Uterus (tissue), 4 donors: ENCODE data around the gene UBQLNL. TPM values are rescaled to one million over a fixed set of nuclear protein-coding genes. Genes with fewer than 3 reads are reported as not detected.

Experiments used
- DNase-seq, 2 donors: peaks; one replicate each; pipeline ENCODE4 v3.0.0-alpha.2; 2019 to 2020
- H3K27ac ChIP-seq, 2 donors: fragments of 200-600 bp; sonication (generic); 1 replicate in 1 of 2; 2 replicates in 1 of 2; pipeline ENCODE4 v1.5.1; 2016 to 2018
- H3K27me3 ChIP-seq, 2 donors: fragments of 200-600 bp; sonication (generic); one replicate each; pipeline ENCODE4 v1.5.1; 2018 to 2019; ENCODE audit warnings: control low read depth in 1 of 2
- H3K36me3 ChIP-seq, 2 donors: fragments of 200-600 bp; sonication (generic); one replicate each; pipeline ENCODE4 v1.5.1; 2019; ENCODE audit warnings: control low read depth in 1 of 2
- H3K4me1 ChIP-seq, 2 donors: fragments of 200-600 bp; sonication (generic); one replicate each; pipeline ENCODE4 v1.5.1; 2018 to 2019; ENCODE audit warnings: control low read depth in 1 of 2
- H3K4me3 ChIP-seq, 2 donors: fragments of 200-600 bp; sonication (generic); 1 replicate in 1 of 2; 2 replicates in 1 of 2; pipeline ENCODE4 v1.5.1; 2018 to 2019; ENCODE audit warnings: mild to moderate bottlenecking in 1 of 2
- H3K9me3 ChIP-seq, 2 donors: fragments of 200-600 bp; sonication (generic); one replicate each; pipeline ENCODE4 v1.5.1; 2019; ENCODE audit warnings: control low read depth in 1 of 2
- POLR2A ChIP-seq, 2 donors: fragments of 450-650 bp; IDR thresholded peaks; one replicate each; pipeline ENCODE4 v1.6.1; 2016; ENCODE audit warnings: antibody characterized with exemption in 2 of 2, mild to moderate bottlenecking in 1 of 2, moderate library complexity in 1 of 2
- intact Hi-C: fragments of 100-400 bp; cut with DNase I; formaldehyde crosslinking; loops from one replicate; pipeline ENCODE4 v1.15.1; 2023; ENCODE audit warnings: low total_unique reads
- total RNA-seq, 4 donors: library from RNA; depleted of rRNA in 3 of 4; stranded (reverse); fragments of >200 nt in 3 of 4; gene quantifications; one replicate each; pipeline versions ENCODE4 v1.1.0 to v1.2.4, GENCODE V29; 2014 to 2023
- TF ChIP-seq, protein P1 (sequence below), 4 experiments: fragments of 200-600 bp in 2 of 4; fragments of 450-650 bp in 2 of 4; sonication (generic) in 2 of 4; IDR thresholded peaks; one replicate each; pipeline ENCODE4 v1.5.1; 2016 to 2019; ENCODE audit warnings: antibody characterized with exemption in 4 of 4, mild to moderate bottlenecking in 2 of 4, moderate library complexity in 1 of 4
- donor health status: DM: yes; HTN: yes; CAD: no.

Gene UBQLNL
- total RNA-seq, 4 donors from 2014 or later: 1.0 to 10.8 (median 4.7) TPM

DNA sequence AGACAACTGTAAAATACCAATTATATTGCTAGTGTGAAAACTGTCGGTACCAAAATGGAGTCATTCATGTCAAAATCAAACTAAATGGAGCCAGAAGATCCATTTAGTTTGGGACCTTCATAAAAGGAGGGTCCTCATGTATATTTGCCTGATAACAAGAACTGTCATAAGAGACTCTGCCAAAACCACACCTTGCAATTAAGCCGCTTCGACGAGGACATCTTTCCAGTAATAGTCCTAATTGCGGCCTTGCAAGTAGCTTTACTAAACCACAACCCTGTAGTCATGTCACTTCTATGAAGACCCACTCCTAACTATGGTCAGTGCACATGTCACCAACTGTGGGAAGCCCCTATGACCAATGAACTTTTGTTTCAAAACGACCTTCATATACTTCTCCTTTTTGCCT lies 16.1 kb downstream of the UBQLNL start:
- no peaks in the 10 kb centered on the region for H3K27me3 ChIP-seq
- H3K4me3 ChIP-seq: no peak overlapping the region
- TF ChIP-seq, protein P1, sequence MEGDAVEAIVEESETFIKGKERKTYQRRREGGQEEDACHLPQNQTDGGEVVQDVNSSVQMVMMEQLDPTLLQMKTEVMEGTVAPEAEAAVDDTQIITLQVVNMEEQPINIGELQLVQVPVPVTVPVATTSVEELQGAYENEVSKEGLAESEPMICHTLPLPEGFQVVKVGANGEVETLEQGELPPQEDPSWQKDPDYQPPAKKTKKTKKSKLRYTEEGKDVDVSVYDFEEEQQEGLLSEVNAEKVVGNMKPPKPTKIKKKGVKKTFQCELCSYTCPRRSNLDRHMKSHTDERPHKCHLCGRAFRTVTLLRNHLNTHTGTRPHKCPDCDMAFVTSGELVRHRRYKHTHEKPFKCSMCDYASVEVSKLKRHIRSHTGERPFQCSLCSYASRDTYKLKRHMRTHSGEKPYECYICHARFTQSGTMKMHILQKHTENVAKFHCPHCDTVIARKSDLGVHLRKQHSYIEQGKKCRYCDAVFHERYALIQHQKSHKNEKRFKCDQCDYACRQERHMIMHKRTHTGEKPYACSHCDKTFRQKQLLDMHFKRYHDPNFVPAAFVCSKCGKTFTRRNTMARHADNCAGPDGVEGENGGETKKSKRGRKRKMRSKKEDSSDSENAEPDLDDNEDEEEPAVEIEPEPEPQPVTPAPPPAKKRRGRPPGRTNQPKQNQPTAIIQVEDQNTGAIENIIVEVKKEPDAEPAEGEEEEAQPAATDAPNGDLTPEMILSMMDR (IDR thresholded peaks at IDR 0.05): no peak
- TF ChIP-seq POLR2A (IDR thresholded peaks at IDR 0.05): no peak
- H3K4me1 ChIP-seq: no peaks in the 10 kb centered on the region
- no peaks in the 10 kb centered on the region for H3K9me3 ChIP-seq
- intact Hi-C loops: no loop called here
- H3K36me3 ChIP-seq: no peaks in the 10 kb centered on the region
- no peak for DNase-seq
- no peak overlapping the region for H3K27ac ChIP-seq

DNA sequence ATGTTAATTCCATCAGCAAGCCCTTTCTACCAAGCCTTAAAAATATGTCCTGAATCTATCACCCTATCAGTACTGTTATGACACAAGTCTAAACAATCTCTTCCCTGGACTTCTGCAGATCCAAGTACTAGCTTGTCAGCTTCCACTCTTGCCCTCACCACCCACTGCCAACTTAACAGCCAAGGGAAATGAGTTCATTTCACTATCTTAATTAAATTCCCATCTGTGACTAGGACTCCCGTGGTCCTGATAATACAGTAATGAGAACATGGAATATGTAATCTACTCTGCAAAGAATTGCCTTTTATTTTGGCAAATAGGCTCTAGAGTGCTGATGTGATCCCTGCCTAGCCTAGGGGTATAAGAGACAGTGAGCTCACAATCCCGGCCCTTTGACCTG lies 16.8 kb downstream of the UBQLNL start:
- TF ChIP-seq POLR2A (IDR thresholded peaks at IDR 0.05): no peak
- TF ChIP-seq, protein P1 (IDR thresholded peaks at IDR 0.05): no peak
- no peak overlapping the region for H3K4me3 ChIP-seq
- DNase-seq: no peak
- no peak overlapping the region for H3K27ac ChIP-seq
- H3K9me3 ChIP-seq: no peaks in the 10 kb centered on the region
- no peaks in the 10 kb centered on the region for H3K36me3 ChIP-seq
- H3K27me3 ChIP-seq: no peaks in the 10 kb centered on the region
- H3K4me1 ChIP-seq: no peaks in the 10 kb centered on the region
- intact Hi-C loops: no loop called here

DNA sequence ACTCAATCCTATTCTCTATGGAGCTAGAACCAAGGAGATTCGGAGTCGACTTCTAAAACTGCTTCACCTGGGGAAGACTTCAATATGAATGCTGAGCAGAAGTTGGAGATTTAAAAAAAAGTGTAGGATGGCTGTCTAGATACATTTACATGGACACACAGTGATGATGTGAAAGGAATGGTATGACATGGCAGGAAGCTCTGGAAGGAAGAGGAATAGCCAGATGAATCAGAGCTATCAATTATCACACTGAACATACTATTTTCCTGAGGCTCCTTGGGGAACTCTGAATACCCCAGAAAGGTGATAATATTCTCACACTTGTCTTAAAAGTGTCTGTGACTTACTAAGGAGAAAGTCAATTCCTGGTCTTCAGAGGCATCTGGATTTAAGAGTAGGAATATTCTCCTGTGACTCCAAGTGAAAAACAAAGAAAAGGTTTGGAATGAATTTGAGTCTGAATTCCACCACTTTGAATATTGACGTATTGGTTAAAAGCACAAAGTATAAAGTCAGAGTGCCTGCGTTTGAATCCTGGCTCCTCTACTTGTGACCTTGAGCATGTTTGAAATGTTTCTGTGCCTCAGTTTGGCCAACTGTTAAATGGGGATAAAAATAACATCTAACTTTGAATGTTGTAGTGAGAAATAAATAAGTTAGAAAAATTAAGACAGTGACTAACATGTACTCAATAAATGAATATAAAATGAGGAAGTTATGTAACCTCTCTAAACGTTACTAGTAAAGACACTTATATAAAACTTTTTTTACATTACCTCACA lies 26.7 kb downstream of the UBQLNL start:
- no peaks in the 10 kb centered on the region for H3K36me3 ChIP-seq
- intact Hi-C loops: no loop called here

DNA sequence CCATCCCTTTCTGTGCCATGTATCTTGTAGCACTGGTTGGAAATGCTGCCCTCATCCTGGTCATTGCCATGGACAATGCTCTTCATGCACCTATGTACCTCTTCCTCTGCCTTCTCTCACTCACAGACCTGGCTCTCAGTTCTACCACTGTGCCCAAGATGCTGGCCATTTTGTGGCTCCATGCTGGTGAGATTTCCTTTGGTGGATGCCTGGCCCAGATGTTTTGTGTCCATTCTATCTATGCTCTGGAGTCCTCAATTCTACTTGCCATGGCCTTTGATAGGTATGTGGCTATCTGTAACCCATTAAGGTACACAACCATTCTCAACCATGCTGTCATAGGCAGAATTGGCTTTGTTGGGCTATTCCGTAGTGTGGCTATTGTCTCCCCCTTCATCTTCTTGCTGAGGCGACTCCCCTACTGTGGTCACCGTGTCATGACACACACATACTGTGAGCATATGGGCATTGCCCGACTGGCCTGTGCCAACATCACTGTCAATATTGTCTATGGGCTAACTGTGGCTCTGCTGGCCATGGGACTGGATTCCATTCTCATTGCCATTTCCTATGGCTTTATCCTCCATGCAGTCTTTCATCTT lies 27.6 kb downstream of the UBQLNL start:
- TF ChIP-seq, protein P1 (IDR thresholded peaks at IDR 0.05): no peak
- TF ChIP-seq POLR2A (IDR thresholded peaks at IDR 0.05): no peak
- intact Hi-C loops: no loop called here

More for the DNA sequence above, 26.7 kb downstream of the UBQLNL start:
- no peaks in the 10 kb centered on the region for H3K9me3 ChIP-seq
- no peak overlapping the region for H3K4me3 ChIP-seq
- no peaks in the 10 kb centered on the region for H3K27me3 ChIP-seq
- TF ChIP-seq, protein P1 (IDR thresholded peaks at IDR 0.05): no peak
- TF ChIP-seq POLR2A (IDR thresholded peaks at IDR 0.05): no peak
- H3K4me1 ChIP-seq: no peaks in the 10 kb centered on the region
- no peak for DNase-seq
- no peak overlapping the region for H3K27ac ChIP-seq

DNA sequence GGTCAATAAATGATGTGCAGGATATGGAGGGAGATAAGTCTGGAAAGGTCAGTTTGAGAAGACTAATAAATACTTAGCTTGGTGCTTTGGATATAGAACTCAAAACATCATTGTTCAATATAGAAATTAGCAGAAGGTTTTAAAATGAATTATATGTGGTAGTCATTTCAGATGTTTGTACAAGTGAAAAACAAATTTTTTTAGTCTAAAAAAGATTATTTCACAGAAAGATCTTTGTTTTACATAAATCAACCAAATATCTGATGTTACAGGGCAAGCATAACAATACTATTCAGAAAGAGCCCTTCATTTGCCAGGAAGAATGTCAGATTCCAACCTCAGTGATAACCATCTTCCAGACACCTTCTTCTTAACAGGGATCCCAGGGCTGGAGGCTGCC lies 28.1 kb downstream of the UBQLNL start, which contains the start of gene OR52D1:
OR52D1 (plus strand) TSS at position 301 of the 400 bp plus-strand sequence; CDS start at position 323, 22 bp downstream.
- Histone ChIP-seq H3K27me3 (no peaks in the 10 kb centered on the region), H3K27ac (no peak within 1 kb of the TSS), H3K4me3 (no peak within 1 kb of the TSS), H3K4me1 (no peaks in the 10 kb centered on the region), H3K9me3 (no peaks in the 10 kb centered on the region), H3K36me3 (no peaks in the 10 kb centered on the region)
- no peak for DNase-seq
- TF ChIP-seq POLR2A (IDR thresholded peaks at IDR 0.05): no peak
- TF ChIP-seq, protein P1 (IDR thresholded peaks at IDR 0.05): no peak
- intact Hi-C loops: no loop called here

More for the DNA sequence above, 27.6 kb downstream of the UBQLNL start:
- H3K4me3 ChIP-seq: no peak overlapping the region
- no peak overlapping the region for H3K27ac ChIP-seq
- H3K27me3 ChIP-seq: no peaks in the 10 kb centered on the region
- no peaks in the 10 kb centered on the region for H3K4me1 ChIP-seq
- no peaks in the 10 kb centered on the region for H3K36me3 ChIP-seq
- no peaks in the 10 kb centered on the region for H3K9me3 ChIP-seq
- no peak for DNase-seq
